Measurements from ENCODE around the gene TEKTIP1. TPM values are rescaled to one million over a fixed set of nuclear protein-coding genes. Genes with fewer than 3 reads are reported as not detected.

Gene TEKTIP1
- total and polyA plus RNA-seq, 2 of the 4 experiments (the other 2 are of a cell fraction): not detected

GRCh38 chr19:3501780-3502179 lies 37.2 kb upstream of the TEKTIP1 start:
- H3K56ac ChIP-seq (ENCODE audit: extremely low read depth, insufficient read depth, low read length): no peak overlapping the region
- no peak for TF ChIP-seq SMC3 (IDR thresholded peaks at IDR 0.05; ENCODE audit: low read depth, low read length)
- no peak for TF ChIP-seq MAFK (IDR thresholded peaks at IDR 0.05; ENCODE audit: low read depth, low read length)
- TF ChIP-seq BHLHE40 (IDR thresholded peaks at IDR 0.05; ENCODE audit: low read depth, low read length): no peak
- no peak for TF ChIP-seq NFE2L2 (IDR thresholded peaks at IDR 0.05; ENCODE audit: low read depth, low read length)
- no peak for TF ChIP-seq MAZ (IDR thresholded peaks at IDR 0.05; ENCODE audit: borderline replicate concordance, low read depth, low read length)
- TF ChIP-seq, protein P1, sequence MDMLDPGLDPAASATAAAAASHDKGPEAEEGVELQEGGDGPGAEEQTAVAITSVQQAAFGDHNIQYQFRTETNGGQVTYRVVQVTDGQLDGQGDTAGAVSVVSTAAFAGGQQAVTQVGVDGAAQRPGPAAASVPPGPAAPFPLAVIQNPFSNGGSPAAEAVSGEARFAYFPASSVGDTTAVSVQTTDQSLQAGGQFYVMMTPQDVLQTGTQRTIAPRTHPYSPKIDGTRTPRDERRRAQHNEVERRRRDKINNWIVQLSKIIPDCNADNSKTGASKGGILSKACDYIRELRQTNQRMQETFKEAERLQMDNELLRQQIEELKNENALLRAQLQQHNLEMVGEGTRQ (IDR thresholded peaks at IDR 0.05; ENCODE audit: low read depth, low read length): no peak
- H2BK15ac ChIP-seq (ENCODE audit: low read depth, low read length): no peak overlapping the region
- no peak overlapping the region for H2AK9ac ChIP-seq (replicated peaks; ENCODE audit: low read depth, low read length, poor library complexity)
- no peak overlapping the region for H2BK5ac ChIP-seq (ENCODE audit: low read depth, low read length, poor library complexity, severe bottlenecking)
- peaks cover 8 to 46% of the 10 kb centered on the region in 2 experiments; a peak in 3 of 4 replicates for H3K79me1 ChIP-seq (ENCODE audit: low read depth in 1 of 2, low read length in 2 of 2)
- H3K18ac ChIP-seq (ENCODE audit: low read depth, low read length): no peak overlapping the region
- CTCF ChIA-PET: interaction anchor here (0.7 kb wide), 1 partner anchor 46 kb away, joined by 4 read pairs; no protein-coding TSS in a partner anchor
- H3K9me1 ChIP-seq (ENCODE audit: insufficient read depth, low read length): peaks cover 9% of the 10 kb centered on the region; the same call in 1 of the 2 replicates
- intact Hi-C loops (cut with micrococcal nuclease): no loop called here
- no peak overlapping the region for H3K4me3 ChIP-seq (ENCODE audit: insufficient read depth, low read depth, low read length)
- ATAC-seq (ENCODE audit: low read depth): no peak
- no peak overlapping the region for H3K9ac ChIP-seq (ENCODE audit: low read depth, low read length)
- no peak overlapping the region for H4K91ac ChIP-seq (ENCODE audit: insufficient read depth, low read depth, low read length)
- no peak overlapping the region for H3K4me2 ChIP-seq (ENCODE audit: low read depth, low read length)
- H3K36me3 ChIP-seq (ENCODE audit: control insufficient read depth, insufficient read depth, low read length): peaks cover 5% of the 10 kb centered on the region
- no peaks in the 10 kb centered on the region for H4K20me1 ChIP-seq (ENCODE audit: insufficient read depth, low read length)
- dilution Hi-C loops (cut with HindIII; ENCODE audit: low sequenced_read_pairs, unreplicated experiment): no loop called here
- H3K27ac ChIP-seq (ENCODE audit: insufficient read depth, low read length): no peak overlapping the region
- H3K4me1 ChIP-seq (ENCODE audit: control insufficient read depth, insufficient read depth, low read length): no peaks in the 10 kb centered on the region
- no peak overlapping the region for H3K4ac ChIP-seq (ENCODE audit: low read depth, low read length)
- H4K8ac ChIP-seq (ENCODE audit: low read depth in 2 of 2, low read length in 2 of 2): no peak overlapping the region
- no peak overlapping the region for H2BK20ac ChIP-seq (ENCODE audit: low read depth, low read length)
- POLR2A ChIA-PET (ENCODE audit: unreplicated experiment): interaction anchor here (0.7 kb wide), 1 partner anchor 43 kb away, joined by 3 read pairs; no protein-coding TSS in a partner anchor
- in situ Hi-C loops (cut with MboI; ENCODE audit: low sequenced_read_pairs): no loop called here
- no TSS peak for BruUV-seq (replicated peaks)
- H2AFZ ChIP-seq (replicated peaks; ENCODE audit: low read length, poor library complexity): no peak overlapping the region
- no peak overlapping the region for H3K23ac ChIP-seq (ENCODE audit: low read depth, low read length)
- no peak for DNase-seq
- no CpG with 5 or more reads among the region's 3 CpGs for WGBS, 2 experiments (ENCODE audit: extremely low coverage in 2 of 2, insufficient read length in 1 of 2)
- no peaks in the 10 kb centered on the region for H3K9me3 ChIP-seq (ENCODE audit: control insufficient read depth, insufficient read depth, low read length)
- H4K5ac ChIP-seq (ENCODE audit: low read depth, low read length): no peak overlapping the region
- no peak overlapping the region for H2BK120ac ChIP-seq (ENCODE audit: low read depth, low read length)
- H2AK5ac ChIP-seq (ENCODE audit: low read depth, low read length): no peak overlapping the region
- no peak overlapping the region for H3K14ac ChIP-seq (replicated peaks; ENCODE audit: low read depth, low read length)
- no peaks in the 10 kb centered on the region for H3K27me3 ChIP-seq (ENCODE audit: control insufficient read depth, insufficient read depth, low read length)

Data from IMR-90 (cell line).